Endothelial cell of umbilical vein (primary cell): ENCODE data around the gene AGR2. TPM values are rescaled to one million over a fixed set of nuclear protein-coding genes. Genes with fewer than 3 reads are reported as not detected.

ENCODE experiments used
- BruUV-seq: library from RNA; stranded (reverse); fragments of 400-500 nt; replicated peaks from 2 replicates; lab custom pipeline; 2021; lab: Mats Ljungman, UMichigan
- CTCF ChIA-PET: fragments of 300-600, 350-600 bp; sonication (Branson Sonifier 250); formaldehyde crosslinking; loops from one replicate; lab custom pipeline; 2021; ENCODE audit warnings: antibody characterized with exemption, inconsistent platforms; lab: Charles Lee
- POLR2A ChIA-PET: fragments of 300-600, 350-600 bp; sonication (Branson Sonifier 250); formaldehyde crosslinking; loops from one replicate; lab custom pipeline; 2021; ENCODE audit warnings: antibody characterized with exemption, inconsistent platforms; lab: Charles Lee
- DNase-seq: peaks from one replicate; pipeline ENCODE4 v3.0.0-alpha.2; 2011; ENCODE audit warnings: low read depth, low spot score
- FAIRE-seq: peaks from 2 replicates; lab custom pipeline; 2011; peaks lifted over from hg19 to GRCh38; lab: Jason Lieb, UNC
- H2AFZ ChIP-seq: 2 replicates; pipeline ENCODE4 v1.6.0; 2012; ENCODE audit warnings: low read depth, low read length, control low read depth, inconsistent platforms
- H3K27ac ChIP-seq: 2 replicates; pipeline ENCODE4 v1.5.1; 2011; ENCODE audit warnings: low read depth, mild to moderate bottlenecking, control low read depth, low read length, moderate library complexity; ENCODE audit not compliant: insufficient read depth
- H3K27me3 ChIP-seq, 2 experiments: 2 replicates each; pipeline versions ENCODE4 v1.6.0 to v1.6.1; 2011; ENCODE audit warnings: low read length in 2 of 2, mixed read lengths in 1 of 2; ENCODE audit not compliant: control insufficient read depth in 2 of 2, insufficient read depth in 2 of 2
- H3K36me3 ChIP-seq, 2 experiments: 2 replicates in 1 of 2; 3 replicates in 1 of 2; pipeline ENCODE4 v1.5.1; 2011; ENCODE audit warnings: low read length in 2 of 2, mild to moderate bottlenecking in 1 of 2, moderate library complexity in 1 of 2; ENCODE audit not compliant: control insufficient read depth in 2 of 2, insufficient read depth in 2 of 2; ENCODE audit errors: extremely low read depth in 1 of 2
- H3K4me1 ChIP-seq: 3 replicates; pipeline ENCODE4 v1.5.1; 2011; ENCODE audit warnings: mild to moderate bottlenecking, low read length; ENCODE audit not compliant: control insufficient read depth, insufficient read depth; ENCODE audit errors: extremely low read depth
- H3K4me2 ChIP-seq: 2 replicates; pipeline ENCODE4 v1.6.1; 2011; ENCODE audit warnings: low read length, control low read depth, mixed read lengths; ENCODE audit not compliant: insufficient read depth
- H3K4me3 ChIP-seq, 3 experiments: fragments of 200-600 bp in 1 of 3; sonication (generic), shearing (Covaris generic) in 1 of 3; replicated peaks in 1 of 3; 2 replicates each; pipeline ENCODE4 v1.5.1; 2011 to 2016; ENCODE audit warnings: control low read depth in 3 of 3, low read length in 3 of 3, mild to moderate bottlenecking in 2 of 3, inconsistent platforms in 1 of 3, low read depth in 1 of 3, moderate library complexity in 1 of 3; ENCODE audit not compliant: insufficient read depth in 1 of 3
- H3K79me2 ChIP-seq: 2 replicates; pipeline ENCODE4 v1.6.0; 2012; ENCODE audit warnings: low read length, inconsistent platforms; ENCODE audit not compliant: control insufficient read depth, insufficient read depth
- H3K9ac ChIP-seq: replicated peaks from 2 replicates; pipeline ENCODE3; 2011; ENCODE audit warnings: low read length, control low read depth; ENCODE audit not compliant: insufficient read depth; ENCODE audit errors: extremely low read depth
- H3K9me1 ChIP-seq: replicated peaks from 3 replicates; pipeline ENCODE4 v1.6.0; 2011; ENCODE audit warnings: mild to moderate bottlenecking, low read length; ENCODE audit not compliant: control insufficient read depth, insufficient read depth; ENCODE audit errors: extremely low read depth
- H3K9me3 ChIP-seq: replicated peaks from 2 replicates; pipeline ENCODE4 v1.5.1; 2012; ENCODE audit warnings: low read length, inconsistent platforms; ENCODE audit not compliant: control insufficient read depth, insufficient read depth
- H4K20me1 ChIP-seq: replicated peaks from 2 replicates; pipeline ENCODE3; 2011; ENCODE audit warnings: mild to moderate bottlenecking, low read length; ENCODE audit not compliant: control insufficient read depth, insufficient read depth; ENCODE audit errors: extremely low read depth
- CTCF ChIP-seq, 2 donors: IDR thresholded peaks; 1 replicate in 1 of 2; 2 replicates in 1 of 2; pipeline ENCODE4 v1.5.1; 2011; ENCODE audit warnings: low read length in 2 of 2, mild to moderate bottlenecking in 2 of 2, moderate library complexity in 2 of 2, control low read depth in 1 of 2, inconsistent platforms in 1 of 2, low read depth in 1 of 2; ENCODE audit not compliant: insufficient read depth in 1 of 2; ENCODE audit errors: extremely low read depth in 1 of 2
- EZH2 ChIP-seq: IDR thresholded peaks from 2 replicates; pipeline ENCODE4 v1.6.1; 2012; ENCODE audit warnings: borderline replicate concordance, low read depth, mild to moderate bottlenecking, moderate library complexity, low read length, inconsistent platforms; ENCODE audit not compliant: severe bottlenecking
- FOS ChIP-seq: IDR thresholded peaks from 2 replicates; pipeline ENCODE4 v1.6.1; 2011; ENCODE audit warnings: mild to moderate bottlenecking, low read length, moderate library complexity, borderline replicate concordance; ENCODE audit not compliant: insufficient read depth
- GATA2 ChIP-seq: IDR thresholded peaks from 2 replicates; pipeline ENCODE4 v1.7.0; 2011; ENCODE audit warnings: low read depth, mild to moderate bottlenecking, moderate library complexity, mixed read lengths, low read length; ENCODE audit not compliant: insufficient read length, insufficient read depth
- JUN ChIP-seq: IDR thresholded peaks from 2 replicates; pipeline ENCODE4 v1.6.1; 2011; ENCODE audit warnings: borderline replicate concordance, low read depth; ENCODE audit not compliant: insufficient read length, insufficient read depth
- MAX ChIP-seq: IDR thresholded peaks from 2 replicates; pipeline ENCODE4 v1.6.1; 2011; ENCODE audit not compliant: insufficient read depth, insufficient read length
- MYC ChIP-seq: IDR thresholded peaks from one replicate; pipeline ENCODE4 v1.6.1; 2011; ENCODE audit warnings: mild to moderate bottlenecking, low read depth, low read length
- POLR2A ChIP-seq: IDR thresholded peaks from 2 replicates; pipeline ENCODE4 v1.6.1; 2012; ENCODE audit warnings: low read depth, mild to moderate bottlenecking, control low read depth, low read length
- POLR2AphosphoS5 ChIP-seq: IDR thresholded peaks from 2 replicates; pipeline ENCODE4 v1.6.1; 2012; ENCODE audit warnings: low read depth, mild to moderate bottlenecking, control low read depth, low read length, moderate library complexity; ENCODE audit not compliant: insufficient read depth
- dilution Hi-C: fragments of 300-500 bp; cut with MboI; formaldehyde crosslinking; loops from one replicate; pipeline ENCODE4 v1.15.0; 2019; ENCODE audit warnings: low sequenced_read_pairs; ENCODE audit not compliant: extremely low pct_ligation_motif_present
- intact Hi-C: fragments of 100-400 bp; cut with micrococcal nuclease; formaldehyde crosslinking; loops from one replicate; pipeline ENCODE4 v1.10.0; 2022
- polyA plus RNA-seq, 4 experiments: library from polyadenylated mRNA; depleted of rRNA in 3 of 4; stranded (reverse) in 3 of 4; unstranded in 1 of 4; fragments of >200 nt; gene quantifications; 2 replicates each; pipeline versions ENCODE4 v1.2.1 to v1.2.3, GENCODE V29; 2011 to 2012; ENCODE audit warnings: missing spikeins in 1 of 4
- total RNA-seq: library from RNA; stranded (reverse); gene quantifications from 2 replicates; pipeline ENCODE4 v1.2.3, GENCODE V29; 2021

AGR2 gene
- total and polyA plus RNA-seq, 2 donors (not counting 3 experiments of a cell fraction or from before 2014, with no cell fraction given): not detected

- Histone ChIP-seq H3K9me3 (no peaks in the 10 kb centered on the region), H3K4me1 (no peaks in the 10 kb centered on the region), H4K20me1 (no peaks in the 10 kb centered on the region), H3K9ac (no peak overlapping the region), H3K27me3 (no peaks in the 10 kb centered on the region), H3K36me3 (no peaks in the 10 kb centered on the region), H3K9me1 (no peaks in the 10 kb centered on the region), H2AFZ (no peak overlapping the region), H3K4me3 (no peak overlapping the region), H3K27ac (no peak overlapping the region), H3K79me2 (no peaks in the 10 kb centered on the region), H3K4me2 (no peak overlapping the region)
- ChIA-PET CTCF (interaction anchor here (0.6 to 0.7 kb wide), 2 partner anchors 21 to 935 kb away, joined by 3 read pairs; no protein-coding TSS in a partner anchor), POLR2A (no interaction called here)
- TF ChIP-seq EZH2: no peak
- TF ChIP-seq MAX: no peak
- TF ChIP-seq JUN: no peak
- no peak for TF ChIP-seq CTCF (IDR thresholded peaks at IDR 0.05; ENCODE audit: extremely low read depth in 1 of 2, insufficient read depth in 1 of 2, low read depth in 1 of 2, low read length in 2 of 2)
- no TSS peak for BruUV-seq
- DNase-seq: peak; percentile 7
- intact Hi-C loops (no loop called here), dilution Hi-C loops (no loop called here)
- no peak for FAIRE-seq
Observed at GRCh38 chr7:16822029-16822428, 17.2 kb upstream of the AGR2 start.

- Histone ChIP-seq H3K9me3 (no peaks in the 10 kb centered on the region), H3K79me2 (no peaks in the 10 kb centered on the region), H3K4me2 (no peak overlapping the region), H3K27me3 (no peaks in the 10 kb centered on the region), H3K4me3 (no peak overlapping the region), H4K20me1 (no peaks in the 10 kb centered on the region), H3K36me3 (no peaks in the 10 kb centered on the region), H2AFZ (no peak overlapping the region), H3K4me1 (no peaks in the 10 kb centered on the region), H3K27ac (no peak overlapping the region), H3K9ac (no peak overlapping the region), H3K9me1 (no peaks in the 10 kb centered on the region)
- POLR2A ChIA-PET: no interaction called here
- DNase-seq (no peak), FAIRE-seq (no peak)
- no TSS peak for BruUV-seq
- dilution Hi-C loops: no loop called here
- CTCF ChIA-PET: interaction anchor here (0.7 to 0.8 kb wide), 2 partner anchors 13 to 22 kb away, joined by 3 to 4 read pairs; no protein-coding TSS in a partner anchor
- no peak for TF ChIP-seq EZH2
- no peak for TF ChIP-seq GATA2
- no peak for TF ChIP-seq POLR2AphosphoS5
- no peak for TF ChIP-seq FOS
- TF ChIP-seq MAX: no peak
- TF ChIP-seq MYC: no peak
- no peak for TF ChIP-seq POLR2A
- TF ChIP-seq JUN: no peak
- TF ChIP-seq CTCF (IDR thresholded peaks at IDR 0.05; ENCODE audit: extremely low read depth in 1 of 2, insufficient read depth in 1 of 2, low read depth in 1 of 2, low read length in 2 of 2): no peak
- intact Hi-C loops: no loop called here
Observed at GRCh38 chr7:16818732-16819131, 13.9 kb upstream of the AGR2 start.
